ENCODE results near the gene DDX4.

- TF ChIP-seq PATZ1 (tag by site-specific recombination; IDR thresholded peaks at IDR 0.05) (no peak), CTCF (tag by site-specific recombination; IDR thresholded peaks at IDR 0.05) (no peak), ZBTB1 (tag by site-specific recombination; IDR thresholded peaks at IDR 0.05) (no peak), ELK4 (IDR thresholded peaks at IDR 0.05; ENCODE audit: borderline replicate concordance, low read depth, low read length) (no peak), ZNF513 (tag by site-specific recombination; IDR thresholded peaks at IDR 0.05) (no peak), KLF9 (tag by site-specific recombination; IDR thresholded peaks at IDR 0.05; ENCODE audit: low read depth) (no peak)
Measured at GRCh38 chr5:55852503-55852902, 114.6 kb downstream of the DDX4 start.

All from HEK293 (cell line).